ENCODE results near the gene CD99L2. TPM values are rescaled to one million over a fixed set of nuclear protein-coding genes. Genes with fewer than 3 reads are reported as not detected.

The CD99L2 gene
- total and polyA plus RNA-seq, 2 of the 8 experiments (the other 6 are each of a cell fraction or from before 2014, with no cell fraction given): 8.0 to 8.5 TPM

DNA sequence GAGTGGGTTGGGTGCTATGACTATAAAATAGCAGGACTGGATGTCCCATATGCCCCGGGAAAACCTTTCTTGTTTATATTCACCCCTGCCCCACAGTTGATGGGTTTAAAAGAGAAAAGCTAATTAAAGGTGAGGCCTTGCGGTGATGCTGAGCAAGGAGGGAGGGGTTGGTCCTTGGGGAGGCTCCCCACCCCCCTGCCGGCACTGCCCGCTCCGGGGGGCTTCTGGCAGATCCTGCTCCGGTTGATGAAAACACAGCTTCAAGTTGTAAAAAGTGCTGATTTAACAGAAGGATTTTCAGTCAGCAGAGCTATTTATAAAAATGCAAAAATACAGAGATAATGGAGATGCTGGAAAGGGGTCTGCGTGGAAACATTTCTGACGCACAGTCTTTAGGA is 136.7 kb downstream of the CD99L2 start (continued):
- TF ChIP-seq HDAC6 (IDR thresholded peaks at IDR 0.05; ENCODE audit: low read depth, low read length): no peak
